ENCODE measurements around the gene CCDC178.

CCDC178 gene

DNA sequence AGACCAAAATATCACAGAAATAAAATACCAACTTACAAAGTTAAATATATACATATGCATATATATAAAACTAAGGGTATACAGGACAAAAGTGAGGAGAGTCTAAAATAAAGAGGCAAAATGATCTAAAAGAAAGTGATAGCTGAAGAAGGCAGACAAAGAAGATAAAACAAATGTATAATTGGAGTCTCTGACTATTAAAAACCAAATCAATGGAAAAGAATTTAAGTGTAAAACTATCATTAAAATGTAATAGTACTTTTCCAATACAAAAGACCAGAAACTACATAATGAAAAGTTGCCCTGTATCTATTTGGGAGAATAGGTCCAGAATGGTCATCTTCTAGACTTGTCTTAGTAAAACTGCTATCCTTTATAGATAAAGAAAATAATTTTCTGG lies 400.3 kb downstream of the CCDC178 start:
- H3K4me3 ChIP-seq (ENCODE audit: low read depth, low read length): no peak overlapping the region
- TF ChIP-seq CTCF (IDR thresholded peaks at IDR 0.05; ENCODE audit: low read depth, low read length, missing control alignments): no peak
- DNase-seq (ENCODE audit: low read depth): no peak

GRCh38 chr18:33034945-33035344 lies 405.6 kb downstream of the CCDC178 start:
- DNase-seq (ENCODE audit: low read depth): no peak
- TF ChIP-seq CTCF (IDR thresholded peaks at IDR 0.05; ENCODE audit: low read depth, low read length, missing control alignments): no peak
- no peak overlapping the region for H3K4me3 ChIP-seq (ENCODE audit: low read depth, low read length)

- no peak overlapping the region for H3K4me3 ChIP-seq (ENCODE audit: low read depth, low read length)
- no peak for DNase-seq (ENCODE audit: low read depth)
- TF ChIP-seq CTCF (IDR thresholded peaks at IDR 0.05; ENCODE audit: low read depth, low read length, missing control alignments): no peak
Observed at GRCh38 chr18:33034212-33034611, 406.3 kb downstream of the CCDC178 start.

GRCh38 chr18:33022370-33022769 lies 418.2 kb downstream of the CCDC178 start:
- no peak for TF ChIP-seq CTCF (IDR thresholded peaks at IDR 0.05; ENCODE audit: low read depth, low read length, missing control alignments)
- H3K4me3 ChIP-seq (ENCODE audit: low read depth, low read length): no peak overlapping the region
- DNase-seq (ENCODE audit: low read depth): no peak

- TF ChIP-seq CTCF (IDR thresholded peaks at IDR 0.05; ENCODE audit: low read depth, low read length, missing control alignments): no peak
- H3K4me3 ChIP-seq (ENCODE audit: low read depth, low read length): no peak overlapping the region
Observed at GRCh38 chr18:33020877-33021276, 419.6 kb downstream of the CCDC178 start.

DNA sequence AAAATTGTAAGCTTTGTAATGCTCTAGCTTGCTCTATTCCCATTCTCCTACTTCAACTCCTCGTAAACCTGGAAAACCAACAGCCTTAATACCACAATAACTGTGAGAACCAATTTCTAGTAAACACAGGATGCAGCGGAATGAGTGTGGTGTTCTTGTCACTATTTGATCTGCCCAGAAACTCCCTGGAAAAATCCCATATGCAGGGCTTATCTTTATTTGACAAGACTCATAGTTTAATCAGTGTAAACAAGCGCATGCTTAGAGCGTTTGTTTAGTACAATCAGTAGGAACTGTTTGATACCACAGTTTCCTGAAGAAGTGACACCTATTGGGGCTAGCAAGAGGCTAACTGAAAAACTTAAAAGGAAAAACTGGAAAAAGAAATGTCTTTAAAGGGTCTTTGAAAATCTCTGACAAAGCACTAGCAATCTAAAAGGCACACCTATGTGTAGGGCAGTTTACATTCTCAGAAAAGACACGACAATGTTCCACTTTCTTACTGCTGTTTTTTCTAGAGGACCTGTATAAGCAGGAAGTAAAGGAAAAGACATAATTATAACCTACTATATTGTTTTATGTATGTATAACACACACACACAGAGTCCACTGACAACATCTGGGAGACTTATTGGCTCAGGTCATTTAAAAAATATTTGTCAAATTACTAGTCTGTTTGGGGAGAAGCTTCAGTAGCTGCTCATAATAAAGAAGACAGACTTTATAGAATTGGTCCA lies 426.3 kb downstream of the CCDC178 start:
- no peak for DNase-seq (ENCODE audit: low read depth)
- no peak overlapping the region for H3K4me3 ChIP-seq (ENCODE audit: low read depth, low read length)
- TF ChIP-seq CTCF (IDR thresholded peaks at IDR 0.05; ENCODE audit: low read depth, low read length, missing control alignments): no peak

More at GRCh38 chr18:33020877-33021276, 419.6 kb downstream of the CCDC178 start:
- no peak for DNase-seq (ENCODE audit: low read depth)

- no peak overlapping the region for H3K4me3 ChIP-seq (ENCODE audit: low read depth, low read length)
- TF ChIP-seq CTCF (IDR thresholded peaks at IDR 0.05; ENCODE audit: low read depth, low read length, missing control alignments): no peak
- DNase-seq (ENCODE audit: low read depth): no peak
Observed at GRCh38 chr18:33010149-33010548, 430.4 kb downstream of the CCDC178 start.
